WI38 (cell line): ENCODE measurements around the gene INSYN1.

ENCODE experiments used
- H3K4me3 ChIP-seq: 2 replicates; pipeline ENCODE4 v1.5.1; 2011; ENCODE audit warnings: low read depth, mild to moderate bottlenecking, control low read depth, low read length
- CTCF ChIP-seq: IDR thresholded peaks from 2 replicates; pipeline ENCODE4 v1.5.1; 2012; ENCODE audit warnings: low read depth, mild to moderate bottlenecking, control low read depth, low read length

The INSYN1 gene

GRCh38 chr15:73688455-73688854 is 64.7 kb downstream of the INSYN1 start:
- no peak overlapping the region for H3K4me3 ChIP-seq
- no peak for TF ChIP-seq CTCF

- no peak overlapping the region for H3K4me3 ChIP-seq
Observed at GRCh38 chr15:73687351-73687750, 65.8 kb downstream of the INSYN1 start.

GRCh38 chr15:73686781-73687256 is 66.3 kb downstream of the INSYN1 start:
- no peak for TF ChIP-seq CTCF
- no peak overlapping the region for H3K4me3 ChIP-seq

More at GRCh38 chr15:73687351-73687750, 65.8 kb downstream of the INSYN1 start:
- no peak for TF ChIP-seq CTCF

GRCh38 chr15:73685981-73686380 is 67.2 kb downstream of the INSYN1 start:
- H3K4me3 ChIP-seq = peak overlapping the region; percentile 88
- TF ChIP-seq CTCF = no peak
